Large intestine (tissue), 3 donors: ENCODE results near the gene DNAH2. TPM values are rescaled to one million over a fixed set of nuclear protein-coding genes. Genes with fewer than 3 reads are reported as not detected.

Experiments
- DNase-seq, 2 donors: peaks; one replicate each; pipeline versions ENCODE4 v3.0.0 to v3.0.0-alpha.2; 2013
- H3K27ac ChIP-seq: one replicate; pipeline ENCODE4 v1.5.1; 2013; ENCODE audit warnings: low read length
- H3K27me3 ChIP-seq: 2 replicates; pipeline ENCODE4 v1.6.1; 2013; ENCODE audit warnings: low read length; ENCODE audit not compliant: control insufficient read depth, insufficient read depth
- H3K36me3 ChIP-seq: 2 replicates; pipeline ENCODE4 v1.6.1; 2013; ENCODE audit warnings: low read length; ENCODE audit not compliant: control insufficient read depth, insufficient read depth
- H3K4me1 ChIP-seq: one replicate; pipeline ENCODE4 v1.6.1; 2013; ENCODE audit warnings: low read length; ENCODE audit not compliant: control insufficient read depth, insufficient read depth
- H3K4me3 ChIP-seq: one replicate; pipeline ENCODE4 v1.5.1; 2013; ENCODE audit warnings: low read length
- H3K9me3 ChIP-seq: one replicate; pipeline ENCODE4 v1.6.1; 2013; ENCODE audit warnings: mild to moderate bottlenecking, low read depth, low read length, moderate library complexity; ENCODE audit not compliant: control insufficient read depth
- WGBS: methylation state at CpG from one replicate; pipeline ENCODE4 v1.1.5; 2013; ENCODE audit warnings: low lambda C conversion rate; ENCODE audit not compliant: insufficient coverage; 5-methylcytosine and 5-hydroxymethylcytosine counted together
- polyA plus RNA-seq: library from polyadenylated mRNA; unstranded; fragments of 120-200 nt; gene quantifications from one replicate; pipeline ENCODE4 v1.2.1, GENCODE V29; 2013

The DNAH2 gene
- polyA plus RNA-seq, 1 donor, result 0.09 TPM

GRCh38 chr17:7818026-7818425 is 100.5 kb downstream of the DNAH2 start:
- H3K9me3 ChIP-seq, result no peaks in the 10 kb centered on the region
- no peaks in the 10 kb centered on the region for H3K27me3 ChIP-seq
- H3K27ac ChIP-seq, result no peak overlapping the region
- no peaks in the 10 kb centered on the region for H3K4me1 ChIP-seq
- no CpG with 5 or more reads among the region's 10 CpGs for WGBS
- H3K36me3 ChIP-seq, result no peaks in the 10 kb centered on the region
- H3K4me3 ChIP-seq, result no peak overlapping the region
- DNase-seq, result no peak

GRCh38 chr17:7818746-7819645 is 101.5 kb downstream of the DNAH2 start:
- no peaks in the 10 kb centered on the region for H3K36me3 ChIP-seq
- H3K4me1 ChIP-seq, result no peaks in the 10 kb centered on the region
- H3K27me3 ChIP-seq, result no peaks in the 10 kb centered on the region
- no peak overlapping the region for H3K4me3 ChIP-seq
- DNase-seq, result no peak
- no CpG with 5 or more reads among the region's 27 CpGs for WGBS
- H3K9me3 ChIP-seq, result no peaks in the 10 kb centered on the region
- no peak overlapping the region for H3K27ac ChIP-seq

GRCh38 chr17:7820231-7820630 is 102.7 kb downstream of the DNAH2 start:
- Histone ChIP-seq H3K36me3 (no peaks in the 10 kb centered on the region), H3K27ac (no peak overlapping the region), H3K4me3 (no peak overlapping the region), H3K4me1 (no peaks in the 10 kb centered on the region), H3K9me3 (no peaks in the 10 kb centered on the region), H3K27me3 (peaks cover 6% of the 10 kb centered on the region)
- no CpG with 5 or more reads among the region's 5 CpGs for WGBS
- no peak for DNase-seq

GRCh38 chr17:7822126-7822525 is 104.6 kb downstream of the DNAH2 start:
- DNase-seq, result no peak
- WGBS, result 50% methylated on average over 2 of the region's 14 CpGs
- H3K27ac ChIP-seq, result no peak overlapping the region
- no peaks in the 10 kb centered on the region for H3K9me3 ChIP-seq
- no peaks in the 10 kb centered on the region for H3K4me1 ChIP-seq
- H3K36me3 ChIP-seq, result no peaks in the 10 kb centered on the region
- H3K27me3 ChIP-seq, result peaks cover 9% of the 10 kb centered on the region
- H3K4me3 ChIP-seq, result no peak overlapping the region

GRCh38 chr17:7823581-7824001 is 106.0 kb downstream of the DNAH2 start:
- Histone ChIP-seq H3K36me3 (no peaks in the 10 kb centered on the region), H3K27ac (no peak overlapping the region), H3K27me3 (peaks cover 9% of the 10 kb centered on the region), H3K4me1 (no peaks in the 10 kb centered on the region), H3K4me3 (no peak overlapping the region), H3K9me3 (no peaks in the 10 kb centered on the region)
- no peak for DNase-seq
- 83% methylated on average over 4 of the region's 20 CpGs for WGBS

- no peaks in the 10 kb centered on the region for H3K36me3 ChIP-seq
- WGBS, result no CpG with 5 or more reads among the region's 9 CpGs
Observed at GRCh38 chr17:7824021-7824924, 106.7 kb downstream of the DNAH2 start.

GRCh38 chr17:7825206-7825990 is 107.9 kb downstream of the DNAH2 start:
- 40% methylated on average over 1 of the region's 12 CpGs for WGBS
- H3K9me3 ChIP-seq, result no peaks in the 10 kb centered on the region
- H3K4me3 ChIP-seq, result no peak overlapping the region
- DNase-seq, result no peak
- H3K27ac ChIP-seq, result no peak overlapping the region
- H3K27me3 ChIP-seq, result peaks cover 11% of the 10 kb centered on the region
- H3K4me1 ChIP-seq, result no peaks in the 10 kb centered on the region
- no peaks in the 10 kb centered on the region for H3K36me3 ChIP-seq

More at GRCh38 chr17:7824021-7824924, 106.7 kb downstream of the DNAH2 start:
- H3K4me3 ChIP-seq, result no peak overlapping the region
- no peak overlapping the region for H3K27ac ChIP-seq
- no peaks in the 10 kb centered on the region for H3K4me1 ChIP-seq
- no peaks in the 10 kb centered on the region for H3K9me3 ChIP-seq
- peaks cover 9% of the 10 kb centered on the region for H3K27me3 ChIP-seq
- DNase-seq, result no peak

GRCh38 chr17:7830616-7831015 is 113.1 kb downstream of the DNAH2 start:
- no peak for DNase-seq
- no CpG with 5 or more reads among the region's 8 CpGs for WGBS
- peaks cover 12% of the 10 kb centered on the region for H3K4me1 ChIP-seq
- no peak overlapping the region for H3K27ac ChIP-seq
- H3K4me3 ChIP-seq, result no peak overlapping the region
- no peaks in the 10 kb centered on the region for H3K9me3 ChIP-seq
- H3K27me3 ChIP-seq, result peaks cover 5% of the 10 kb centered on the region
- H3K36me3 ChIP-seq, result no peaks in the 10 kb centered on the region

GRCh38 chr17:7831233-7831632 is 113.7 kb downstream of the DNAH2 start:
- no peak overlapping the region for H3K4me3 ChIP-seq
- H3K36me3 ChIP-seq, result no peaks in the 10 kb centered on the region
- H3K27me3 ChIP-seq, result peaks cover 2% of the 10 kb centered on the region
- peaks cover 12% of the 10 kb centered on the region for H3K4me1 ChIP-seq
- WGBS, result no CpG with 5 or more reads among the region's 7 CpGs
- H3K9me3 ChIP-seq, result no peaks in the 10 kb centered on the region
- no peak overlapping the region for H3K27ac ChIP-seq
- no peak for DNase-seq

- Histone ChIP-seq H3K9me3 (no peaks in the 10 kb centered on the region), H3K36me3 (no peaks in the 10 kb centered on the region), H3K27me3 (peaks cover 2% of the 10 kb centered on the region), H3K4me1 (peaks cover 16% of the 10 kb centered on the region), H3K4me3 (no peak overlapping the region), H3K27ac (no peak overlapping the region)
- no peak for DNase-seq
- WGBS, result no CpG with 5 or more reads among the region's 10 CpGs
Observed at GRCh38 chr17:7832431-7832830, 114.9 kb downstream of the DNAH2 start.
